ENCODE data around the gene VWF.

VWF gene

DNA sequence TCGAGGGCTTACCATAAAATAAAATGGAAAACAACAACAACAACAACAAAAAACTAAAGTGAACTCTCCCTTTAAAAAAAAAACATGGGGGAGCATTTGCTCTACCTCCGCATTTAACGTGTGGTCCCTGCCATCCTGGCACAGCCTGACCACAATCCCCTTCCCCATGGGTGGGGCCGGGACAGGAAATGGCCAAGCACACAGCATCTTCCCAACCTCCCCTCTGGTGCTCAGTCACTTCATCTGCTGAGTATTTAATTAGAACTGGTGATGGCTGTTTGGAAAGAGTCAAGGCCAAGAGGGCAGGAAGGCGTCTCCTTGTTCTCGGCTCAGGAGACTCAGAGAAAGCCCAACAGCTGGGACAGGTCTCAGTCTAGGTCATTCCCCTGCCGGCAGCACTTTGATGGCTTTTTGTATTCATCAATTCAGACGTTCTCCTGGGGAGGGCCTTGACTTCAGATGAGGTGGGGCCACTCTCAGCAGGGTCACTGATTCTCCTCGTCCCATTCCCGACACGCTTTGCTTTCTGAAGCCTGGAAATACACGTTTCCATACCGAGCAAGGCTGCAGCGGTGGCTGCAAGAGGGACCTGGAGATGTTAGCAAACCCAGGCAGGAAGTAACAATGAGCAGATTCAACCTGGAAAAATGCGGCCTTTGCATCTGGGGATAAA lies 223.8 kb downstream of the VWF start:
- Histone ChIP-seq H3K4me3 (ENCODE audit: low read depth, low read length, poor library complexity, severe bottlenecking) (no peak overlapping the region), H3K9me3 (ENCODE audit: low read length) (no peaks in the 10 kb centered on the region), H2AFZ (ENCODE audit: low read length) (no peak overlapping the region), H4K20me1 (ENCODE audit: insufficient read depth, low read length) (no peaks in the 10 kb centered on the region), H3K4me2 (ENCODE audit: low read length) (no peak overlapping the region), H3F3A (ENCODE audit: insufficient read depth, low read length) (no peaks in the 10 kb centered on the region), H3K79me2 (ENCODE audit: insufficient read depth, low read length) (no peaks in the 10 kb centered on the region), H3K27ac (ENCODE audit: low read depth, low read length, poor library complexity, severe bottlenecking) (no peak overlapping the region), H3K9me2 (ENCODE audit: low read depth, low read length) (no peaks in the 10 kb centered on the region), H3K36me3 (ENCODE audit: insufficient read depth, low read length) (no peaks in the 10 kb centered on the region), H3K27me3 (ENCODE audit: insufficient read depth, low read length) (no peaks in the 10 kb centered on the region), H3K4me1 (ENCODE audit: insufficient read depth, low read length, severe bottlenecking) (no peaks in the 10 kb centered on the region), H3K9ac (ENCODE audit: low read length) (no peak overlapping the region)
- TF ChIP-seq, protein P1, sequence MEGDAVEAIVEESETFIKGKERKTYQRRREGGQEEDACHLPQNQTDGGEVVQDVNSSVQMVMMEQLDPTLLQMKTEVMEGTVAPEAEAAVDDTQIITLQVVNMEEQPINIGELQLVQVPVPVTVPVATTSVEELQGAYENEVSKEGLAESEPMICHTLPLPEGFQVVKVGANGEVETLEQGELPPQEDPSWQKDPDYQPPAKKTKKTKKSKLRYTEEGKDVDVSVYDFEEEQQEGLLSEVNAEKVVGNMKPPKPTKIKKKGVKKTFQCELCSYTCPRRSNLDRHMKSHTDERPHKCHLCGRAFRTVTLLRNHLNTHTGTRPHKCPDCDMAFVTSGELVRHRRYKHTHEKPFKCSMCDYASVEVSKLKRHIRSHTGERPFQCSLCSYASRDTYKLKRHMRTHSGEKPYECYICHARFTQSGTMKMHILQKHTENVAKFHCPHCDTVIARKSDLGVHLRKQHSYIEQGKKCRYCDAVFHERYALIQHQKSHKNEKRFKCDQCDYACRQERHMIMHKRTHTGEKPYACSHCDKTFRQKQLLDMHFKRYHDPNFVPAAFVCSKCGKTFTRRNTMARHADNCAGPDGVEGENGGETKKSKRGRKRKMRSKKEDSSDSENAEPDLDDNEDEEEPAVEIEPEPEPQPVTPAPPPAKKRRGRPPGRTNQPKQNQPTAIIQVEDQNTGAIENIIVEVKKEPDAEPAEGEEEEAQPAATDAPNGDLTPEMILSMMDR (IDR thresholded peaks at IDR 0.05; ENCODE audit: low read length): no peak
- TF ChIP-seq EZH2 (IDR thresholded peaks at IDR 0.05; ENCODE audit: borderline replicate concordance, low read length): no peak

DNA sequence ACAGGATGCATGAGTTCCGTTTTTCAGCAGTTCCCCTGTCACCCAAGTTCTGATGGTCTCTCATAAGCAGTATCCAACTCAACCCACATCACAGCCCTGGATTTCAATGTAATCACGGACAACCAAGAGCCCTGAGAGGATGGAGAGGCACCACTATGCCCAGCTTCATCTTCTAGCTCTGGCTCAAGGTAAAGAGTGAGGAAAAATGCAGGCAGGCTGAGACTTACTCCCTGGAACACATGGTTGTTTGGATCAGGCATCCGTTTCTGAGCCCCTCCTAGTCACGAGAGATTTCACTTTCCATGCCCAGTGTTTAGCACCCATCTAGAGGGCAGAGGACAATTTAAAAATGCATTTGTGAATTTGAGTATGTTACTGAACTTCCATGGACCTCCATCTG lies 224.4 kb downstream of the VWF start:
- H3K27ac ChIP-seq (ENCODE audit: low read depth, low read length, poor library complexity, severe bottlenecking): no peak overlapping the region
- no peak overlapping the region for H3K4me2 ChIP-seq (ENCODE audit: low read length)
- H3K9ac ChIP-seq (ENCODE audit: low read length): no peak overlapping the region
- H3K4me1 ChIP-seq (ENCODE audit: insufficient read depth, low read length, severe bottlenecking): no peaks in the 10 kb centered on the region
- H3K9me2 ChIP-seq (ENCODE audit: low read depth, low read length): no peaks in the 10 kb centered on the region
- H3F3A ChIP-seq (ENCODE audit: insufficient read depth, low read length): no peaks in the 10 kb centered on the region
- no peak overlapping the region for H2AFZ ChIP-seq (ENCODE audit: low read length)
- H3K4me3 ChIP-seq (ENCODE audit: low read depth, low read length, poor library complexity, severe bottlenecking): no peak overlapping the region
- no peaks in the 10 kb centered on the region for H3K27me3 ChIP-seq (ENCODE audit: insufficient read depth, low read length)
- no peaks in the 10 kb centered on the region for H3K36me3 ChIP-seq (ENCODE audit: insufficient read depth, low read length)
- no peaks in the 10 kb centered on the region for H3K79me2 ChIP-seq (ENCODE audit: insufficient read depth, low read length)
- H4K20me1 ChIP-seq (ENCODE audit: insufficient read depth, low read length): no peaks in the 10 kb centered on the region
- TF ChIP-seq, protein P1 (IDR thresholded peaks at IDR 0.05; ENCODE audit: low read length): no peak
- no peak for TF ChIP-seq EZH2 (IDR thresholded peaks at IDR 0.05; ENCODE audit: borderline replicate concordance, low read length)
- no peaks in the 10 kb centered on the region for H3K9me3 ChIP-seq (ENCODE audit: low read length)

DNA sequence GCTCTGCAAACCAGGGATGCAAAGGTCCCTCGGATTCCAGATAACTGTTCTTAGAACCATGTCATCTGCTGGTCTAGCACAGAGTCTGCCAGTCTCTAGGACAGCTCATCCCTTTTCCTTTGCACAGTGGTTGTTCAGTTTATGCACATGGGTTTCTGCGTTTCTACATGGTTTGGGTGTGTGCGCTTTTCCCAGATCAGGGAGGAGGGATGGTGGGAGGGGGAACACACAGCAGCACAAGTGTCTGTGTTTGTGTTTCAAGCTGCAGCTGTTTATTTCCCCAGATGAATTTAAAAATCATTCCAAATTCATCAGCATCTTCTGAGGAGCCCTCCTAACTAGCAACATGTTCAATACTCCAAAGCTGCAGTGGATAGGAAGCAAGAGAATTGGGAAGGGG lies 224.8 kb downstream of the VWF start:
- Histone ChIP-seq H3K9me3 (ENCODE audit: low read length) (no peaks in the 10 kb centered on the region), H3K4me2 (ENCODE audit: low read length) (no peak overlapping the region), H2AFZ (ENCODE audit: low read length) (no peak overlapping the region), H3K27ac (ENCODE audit: low read depth, low read length, poor library complexity, severe bottlenecking) (no peak overlapping the region), H4K20me1 (ENCODE audit: insufficient read depth, low read length) (no peaks in the 10 kb centered on the region), H3K27me3 (ENCODE audit: insufficient read depth, low read length) (no peaks in the 10 kb centered on the region), H3K9ac (ENCODE audit: low read length) (no peak overlapping the region), H3K4me1 (ENCODE audit: insufficient read depth, low read length, severe bottlenecking) (no peaks in the 10 kb centered on the region), H3K9me2 (ENCODE audit: low read depth, low read length) (no peaks in the 10 kb centered on the region), H3K79me2 (ENCODE audit: insufficient read depth, low read length) (no peaks in the 10 kb centered on the region), H3K4me3 (ENCODE audit: low read depth, low read length, poor library complexity, severe bottlenecking) (no peak overlapping the region), H3K36me3 (ENCODE audit: insufficient read depth, low read length) (no peaks in the 10 kb centered on the region), H3F3A (ENCODE audit: insufficient read depth, low read length) (no peaks in the 10 kb centered on the region)
- TF ChIP-seq EZH2 (IDR thresholded peaks at IDR 0.05; ENCODE audit: borderline replicate concordance, low read length): no peak
- TF ChIP-seq, protein P1 (IDR thresholded peaks at IDR 0.05; ENCODE audit: low read length): no peak

Data from OCI-LY1 (cell line).